ENCODE data around the gene SEZ6.

The SEZ6 gene, protein sequence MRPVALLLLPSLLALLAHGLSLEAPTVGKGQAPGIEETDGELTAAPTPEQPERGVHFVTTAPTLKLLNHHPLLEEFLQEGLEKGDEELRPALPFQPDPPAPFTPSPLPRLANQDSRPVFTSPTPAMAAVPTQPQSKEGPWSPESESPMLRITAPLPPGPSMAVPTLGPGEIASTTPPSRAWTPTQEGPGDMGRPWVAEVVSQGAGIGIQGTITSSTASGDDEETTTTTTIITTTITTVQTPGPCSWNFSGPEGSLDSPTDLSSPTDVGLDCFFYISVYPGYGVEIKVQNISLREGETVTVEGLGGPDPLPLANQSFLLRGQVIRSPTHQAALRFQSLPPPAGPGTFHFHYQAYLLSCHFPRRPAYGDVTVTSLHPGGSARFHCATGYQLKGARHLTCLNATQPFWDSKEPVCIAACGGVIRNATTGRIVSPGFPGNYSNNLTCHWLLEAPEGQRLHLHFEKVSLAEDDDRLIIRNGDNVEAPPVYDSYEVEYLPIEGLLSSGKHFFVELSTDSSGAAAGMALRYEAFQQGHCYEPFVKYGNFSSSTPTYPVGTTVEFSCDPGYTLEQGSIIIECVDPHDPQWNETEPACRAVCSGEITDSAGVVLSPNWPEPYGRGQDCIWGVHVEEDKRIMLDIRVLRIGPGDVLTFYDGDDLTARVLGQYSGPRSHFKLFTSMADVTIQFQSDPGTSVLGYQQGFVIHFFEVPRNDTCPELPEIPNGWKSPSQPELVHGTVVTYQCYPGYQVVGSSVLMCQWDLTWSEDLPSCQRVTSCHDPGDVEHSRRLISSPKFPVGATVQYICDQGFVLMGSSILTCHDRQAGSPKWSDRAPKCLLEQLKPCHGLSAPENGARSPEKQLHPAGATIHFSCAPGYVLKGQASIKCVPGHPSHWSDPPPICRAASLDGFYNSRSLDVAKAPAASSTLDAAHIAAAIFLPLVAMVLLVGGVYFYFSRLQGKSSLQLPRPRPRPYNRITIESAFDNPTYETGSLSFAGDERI

DNA sequence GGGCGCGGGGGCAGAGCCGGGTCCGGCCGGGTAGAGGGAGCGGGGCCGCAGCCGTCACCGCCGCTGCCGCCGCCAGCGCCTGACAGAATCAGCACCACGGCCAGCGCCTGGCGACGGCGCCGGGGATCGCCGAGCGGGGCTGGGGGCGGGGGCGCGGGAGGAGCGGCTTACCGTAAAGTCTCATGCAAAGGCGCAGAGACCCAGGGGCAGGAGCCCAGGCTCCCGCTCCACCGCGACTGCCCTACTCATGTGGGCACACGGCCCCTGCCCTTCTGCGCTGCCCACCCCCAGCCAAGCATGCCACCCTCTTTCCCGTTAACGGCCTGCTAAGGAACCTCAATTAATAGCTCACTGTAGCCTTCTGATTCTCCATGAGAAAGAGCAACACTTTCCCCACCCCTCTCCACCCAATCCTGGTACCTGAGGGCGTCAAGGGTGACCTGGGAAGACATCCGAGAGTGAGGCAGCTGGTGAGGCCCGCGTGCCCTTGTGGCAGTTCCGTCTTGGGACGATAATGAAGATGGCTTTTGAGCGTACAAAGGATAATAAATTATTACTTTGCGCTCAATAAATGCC lies at the start of gene SEZ6:
TSS of gene SEZ6 (minus strand) at position 98 of the 576 bp plus-strand sequence. CDS start 164 bp downstream, outside the sequence.
- DNase-seq (ENCODE audit: low spot score): peak; percentile 92

DNA sequence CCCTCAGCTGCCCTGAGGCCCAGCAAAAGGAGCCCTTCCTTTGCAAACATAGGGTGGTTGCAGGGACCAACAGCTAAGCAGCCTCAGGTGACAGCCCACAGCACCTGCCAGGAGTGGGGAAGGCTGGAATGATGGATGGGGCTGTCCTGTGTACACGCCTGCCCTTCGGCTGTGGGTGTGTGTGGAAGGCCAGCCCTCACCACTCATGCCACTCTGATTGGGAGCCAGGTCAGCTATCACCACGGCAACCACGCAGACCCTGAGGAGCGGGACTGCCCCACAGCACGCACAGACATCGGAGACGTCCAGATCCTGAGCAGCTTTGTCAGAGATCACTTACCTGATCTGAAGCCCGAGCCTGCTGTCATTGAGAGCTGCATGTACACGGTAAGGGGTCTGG lies 49.0 kb upstream of the SEZ6 start:
- DNase-seq (ENCODE audit: low spot score): no peak

DNA sequence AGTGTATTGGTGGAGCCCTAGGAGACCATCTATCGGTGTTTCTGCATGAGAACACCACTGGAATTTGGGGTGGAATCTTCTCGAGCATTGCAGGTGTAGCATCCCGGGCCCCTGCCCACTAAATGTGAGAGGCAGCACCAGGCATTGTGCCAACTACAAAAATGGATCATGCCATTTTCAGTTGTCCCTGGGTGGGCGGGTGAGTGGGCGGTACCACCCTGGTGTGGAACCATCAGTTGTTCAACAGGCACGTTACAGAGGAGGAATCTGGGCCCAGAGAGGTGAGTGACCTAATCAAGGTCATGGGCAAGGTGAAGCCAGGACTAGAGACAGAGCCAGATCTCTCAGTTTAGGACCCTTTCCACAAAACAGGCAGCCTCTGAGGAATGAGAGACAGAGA lies 45.9 kb upstream of the SEZ6 start:
- no peak for DNase-seq (ENCODE audit: low spot score)

DNA sequence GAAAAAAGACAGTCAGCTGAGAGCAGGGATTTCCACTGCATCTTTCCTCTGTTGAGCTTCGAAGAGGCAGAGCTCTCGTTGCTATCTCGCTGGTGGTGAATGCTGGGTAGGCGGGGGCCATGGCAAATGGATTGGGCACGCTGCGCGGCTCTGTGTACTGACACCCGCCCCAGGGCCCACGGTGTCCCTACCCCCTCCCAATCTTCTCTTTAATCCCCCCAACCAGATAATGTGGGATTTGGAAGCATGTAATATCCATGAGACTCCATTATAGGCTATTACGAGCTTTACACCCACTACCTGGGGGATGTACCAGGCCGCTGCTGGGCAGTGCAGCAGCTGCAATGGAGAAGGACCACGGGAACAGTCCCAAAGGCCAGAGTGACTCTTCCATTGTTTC lies 45.4 kb upstream of the SEZ6 start:
- DNase-seq (ENCODE audit: low spot score): no peak

DNA sequence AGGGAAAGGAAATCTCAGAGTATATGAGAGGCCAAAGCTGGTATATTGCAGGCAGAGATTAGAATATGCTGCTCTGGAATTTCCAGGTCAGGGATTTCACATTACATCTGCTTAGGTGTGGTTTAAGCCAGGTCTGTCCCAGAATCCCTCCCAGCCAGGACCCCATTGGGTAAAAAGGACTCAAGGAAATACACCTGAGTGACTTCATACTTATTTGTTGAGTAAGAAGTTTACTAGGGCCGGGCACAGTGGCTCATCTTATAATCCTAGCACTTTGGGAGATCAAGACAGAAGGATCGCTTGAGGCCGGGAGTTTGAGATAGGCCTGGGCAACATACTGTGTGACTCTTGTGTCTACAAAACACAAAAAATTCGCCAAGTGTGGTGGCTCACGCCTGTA lies 44.3 kb upstream of the SEZ6 start:
- no peak for DNase-seq (ENCODE audit: low spot score)

DNA sequence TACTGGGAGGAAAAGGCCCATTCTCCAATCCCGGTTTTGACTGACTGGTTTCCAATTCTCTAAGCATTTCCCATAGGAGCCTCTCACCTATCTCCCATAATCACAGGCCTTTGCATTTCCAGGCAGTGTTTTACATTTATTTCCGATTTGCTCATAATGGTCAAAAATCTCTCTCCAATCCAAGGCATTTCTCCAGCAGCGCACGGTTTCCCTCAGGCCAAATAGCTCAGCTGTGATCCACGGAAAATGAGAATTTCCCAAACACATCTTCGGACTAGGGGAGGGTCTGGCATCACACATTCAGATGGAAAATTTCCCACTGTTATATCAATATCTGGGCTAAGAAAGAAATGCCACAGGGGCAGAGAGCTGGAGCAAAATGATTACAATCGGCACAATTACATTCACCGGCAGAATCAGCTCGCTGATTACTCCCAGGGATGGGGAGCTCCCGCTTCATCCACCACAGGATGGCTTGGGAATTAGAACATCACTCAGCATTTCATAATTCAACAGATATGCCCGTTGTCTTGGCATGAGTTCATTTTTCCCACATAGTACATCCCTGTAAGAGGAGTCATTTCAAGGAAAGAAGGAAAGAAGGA lies 43.8 kb upstream of the SEZ6 start:
- no peak for DNase-seq (ENCODE audit: low spot score)

GRCh38 chr17:29048440-29049368 lies 42.9 kb upstream of the SEZ6 start:
- DNase-seq (ENCODE audit: low spot score): no peak

DNA sequence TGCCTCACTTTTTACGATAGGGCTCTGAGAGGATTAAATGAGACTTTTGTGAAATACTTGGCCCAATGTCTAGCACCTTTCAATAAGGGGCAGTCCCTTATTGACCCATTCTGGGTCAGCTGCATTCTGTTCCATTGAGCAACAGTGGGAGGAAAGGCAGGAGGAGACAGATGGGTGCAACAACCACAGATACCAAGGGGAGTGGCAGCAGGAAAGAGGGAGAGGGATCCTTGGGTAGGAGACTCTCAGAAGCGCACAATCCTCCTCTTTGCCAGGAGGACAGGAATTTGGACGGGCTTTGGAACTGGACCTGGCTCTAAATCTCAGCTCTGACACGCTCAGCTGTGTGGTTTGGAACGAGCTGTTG lies 40.6 kb upstream of the SEZ6 start:
- DNase-seq (ENCODE audit: low spot score): no peak

GRCh38 chr17:29045734-29046472 lies 40.1 kb upstream of the SEZ6 start:
- no peak for DNase-seq (ENCODE audit: low spot score)

DNA sequence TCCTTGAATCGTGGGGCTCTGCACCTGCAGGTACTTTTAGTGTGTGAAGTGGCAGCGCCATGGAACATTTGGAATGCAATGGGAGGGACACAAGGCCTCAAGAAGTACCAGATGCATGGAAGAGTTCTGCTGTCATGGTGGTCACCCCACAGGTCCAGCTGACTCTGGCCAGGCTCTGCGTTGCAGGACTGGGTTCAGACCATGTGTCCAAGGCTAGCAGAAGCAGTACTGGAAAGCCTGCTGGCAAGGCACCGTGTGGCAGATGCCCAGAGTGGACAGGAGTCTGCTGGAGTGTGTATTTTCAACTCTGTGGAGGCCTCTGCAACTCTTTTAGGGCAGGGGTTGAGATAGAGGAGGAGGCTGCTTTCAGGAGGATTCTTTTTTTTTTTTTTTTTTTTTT lies 39.2 kb upstream of the SEZ6 start:
- no peak for DNase-seq (ENCODE audit: low spot score)

DNA sequence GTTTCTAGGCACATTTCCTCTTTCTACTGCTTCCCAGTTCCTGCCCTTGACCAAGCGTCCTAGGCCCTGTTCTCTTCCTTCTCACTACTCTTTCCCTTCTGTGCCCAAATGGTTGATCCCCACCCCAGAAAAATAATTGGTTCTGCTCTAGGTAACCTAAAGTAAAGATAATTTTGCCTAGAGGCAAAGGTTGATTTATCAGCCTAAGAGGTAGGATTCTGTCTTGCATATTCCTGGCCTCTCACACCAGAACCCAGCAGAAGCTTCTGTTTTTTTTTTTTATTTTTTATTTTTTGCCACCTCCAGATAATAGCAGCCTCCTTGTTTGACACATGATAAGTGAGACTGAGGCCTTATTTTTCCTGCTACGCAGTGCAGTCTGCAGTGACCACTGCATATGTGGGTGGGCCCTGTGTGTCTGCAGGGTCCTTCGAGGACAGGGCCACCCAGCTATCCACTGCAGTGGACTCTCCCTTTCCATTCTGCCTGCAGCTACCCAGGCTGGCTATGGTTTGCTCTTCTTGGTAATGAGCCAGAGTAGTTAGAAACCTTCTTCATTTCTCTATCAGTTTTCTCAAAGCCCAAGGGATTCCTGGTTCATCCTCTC lies 37.8 kb upstream of the SEZ6 start:
- no peak for DNase-seq (ENCODE audit: low spot score)

DNA sequence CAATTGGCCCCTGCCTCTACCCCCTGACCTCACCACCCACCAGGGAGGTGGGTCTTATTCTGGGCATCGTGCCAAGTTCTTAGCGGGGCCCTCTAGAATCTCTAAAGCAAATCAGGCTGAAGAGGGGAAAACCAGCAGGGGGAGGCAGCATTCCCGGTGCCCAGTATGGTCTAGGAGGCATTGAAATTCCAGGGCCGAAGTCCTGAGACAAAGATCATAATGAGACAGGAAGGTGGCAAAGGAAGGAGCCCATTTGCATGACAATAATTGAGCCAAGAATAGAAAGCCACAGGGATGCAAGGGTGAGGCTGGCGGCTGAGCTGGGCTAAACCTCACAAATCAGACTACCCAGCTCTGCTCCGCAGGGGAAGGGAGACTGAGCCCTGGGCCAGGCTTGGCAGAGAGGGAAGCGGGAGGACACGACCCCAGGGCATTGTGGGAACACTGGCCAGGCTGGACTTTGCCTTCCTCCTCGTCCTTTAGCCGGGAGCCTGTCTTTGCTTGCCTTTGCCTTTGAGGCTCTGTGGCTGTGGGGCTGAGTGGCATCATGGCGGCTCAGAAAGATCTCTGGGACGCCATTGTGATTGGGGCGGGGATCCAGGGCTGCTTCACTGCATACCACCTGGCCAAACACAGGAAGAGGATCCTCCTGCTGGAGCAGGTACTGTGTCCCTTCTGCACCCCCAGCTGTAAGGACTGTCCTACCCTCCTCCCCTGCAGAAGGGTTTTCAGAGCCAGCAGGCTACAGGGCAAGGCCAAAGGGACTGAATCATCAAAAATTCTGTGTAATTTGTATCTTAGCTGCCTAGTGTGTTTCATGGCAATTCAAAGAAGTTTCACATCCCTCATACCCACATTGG lies 37.1 kb upstream of the SEZ6 start, which contains the start of gene PIPOX:
TSS of gene PIPOX (plus strand) at position 463 of the 860 bp plus-strand sequence. CDS start at position 548, 85 bp downstream.
- DNase-seq (ENCODE audit: low spot score): no peak

- DNase-seq (ENCODE audit: low spot score): no peak
Measured at GRCh38 chr17:29042026-29042678, 36.3 kb upstream of the SEZ6 start.

DNA sequence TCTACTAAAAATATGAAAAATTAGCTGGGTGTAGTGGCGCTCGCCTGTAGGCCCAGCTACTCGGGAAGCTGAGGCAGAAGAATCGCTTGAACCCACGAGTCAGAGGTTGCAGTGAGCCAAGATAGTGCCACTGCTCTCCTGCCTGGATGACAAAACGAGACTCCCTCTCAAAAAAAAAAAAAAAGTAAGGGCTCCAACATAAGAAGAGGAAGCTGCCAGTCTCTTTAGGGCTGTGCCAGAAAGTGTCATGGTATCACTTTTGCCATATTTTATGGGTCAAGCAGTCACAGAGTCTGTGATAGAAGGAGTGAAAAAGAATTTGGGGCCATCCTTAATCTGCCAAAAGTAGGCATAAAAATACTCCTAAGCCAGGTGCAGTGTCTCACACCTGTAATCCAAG lies 35.7 kb upstream of the SEZ6 start:
- no peak for DNase-seq (ENCODE audit: low spot score)

DNA sequence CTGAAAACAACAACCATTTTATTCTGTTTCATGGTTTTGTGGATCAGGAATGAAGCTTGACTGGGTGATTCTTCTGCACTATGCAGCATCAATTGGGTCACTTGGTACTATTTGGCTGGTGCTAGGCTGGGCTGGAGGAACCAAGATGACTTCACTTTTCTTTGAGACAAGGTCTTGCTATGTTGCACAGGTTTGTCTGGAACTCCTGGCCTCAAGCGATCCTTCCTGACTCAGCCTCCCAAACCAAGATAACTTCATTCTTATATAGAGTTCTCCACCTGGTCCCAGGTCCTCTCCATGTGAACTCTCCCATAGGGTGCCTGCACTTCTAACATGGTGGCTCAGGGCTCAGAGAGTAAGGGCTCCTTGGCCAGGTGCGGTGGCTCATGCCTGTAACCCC lies 35.3 kb upstream of the SEZ6 start:
- DNase-seq (ENCODE audit: low spot score): no peak

DNA sequence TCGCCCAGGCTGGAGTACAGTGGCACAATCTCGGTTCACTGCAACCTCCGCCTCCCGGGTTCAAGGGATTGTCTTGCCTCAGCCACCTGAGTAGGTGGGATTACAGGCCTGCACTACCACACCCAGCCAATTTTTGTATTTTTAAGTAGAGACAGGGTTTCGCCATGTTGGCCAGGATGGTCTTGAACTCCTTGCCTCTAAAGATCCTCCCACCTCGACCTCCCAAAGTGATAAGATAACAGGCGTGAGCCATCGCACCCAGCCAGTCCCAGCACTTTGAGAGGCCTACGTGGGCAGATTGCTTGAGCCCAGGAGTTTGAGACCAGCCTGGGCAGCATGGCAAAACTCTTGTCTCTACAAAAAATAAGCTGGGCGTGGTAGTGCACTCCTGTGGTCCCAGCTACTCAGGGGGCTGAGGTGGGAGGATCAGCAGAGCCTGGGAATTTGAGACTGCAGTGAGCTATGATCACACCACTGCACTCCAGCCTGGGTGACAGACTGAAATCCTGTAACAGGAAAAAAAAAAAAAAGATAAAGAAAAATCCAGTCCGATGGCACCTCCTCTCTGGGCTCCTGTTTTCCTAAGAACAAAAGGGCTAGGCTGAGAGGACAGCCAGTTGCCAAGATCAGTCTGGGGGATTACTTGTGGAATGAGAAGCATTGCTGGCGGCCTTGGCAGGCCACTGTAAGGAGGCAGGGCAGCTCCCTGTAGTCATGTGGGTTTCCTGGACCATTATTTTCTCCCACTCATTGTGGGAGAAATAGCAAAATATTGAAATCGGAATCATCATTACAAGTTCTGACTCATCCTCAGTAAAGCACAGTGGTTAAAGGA lies 34.1 kb upstream of the SEZ6 start:
- peak; percentile 76 for DNase-seq (ENCODE audit: low spot score)

DNA sequence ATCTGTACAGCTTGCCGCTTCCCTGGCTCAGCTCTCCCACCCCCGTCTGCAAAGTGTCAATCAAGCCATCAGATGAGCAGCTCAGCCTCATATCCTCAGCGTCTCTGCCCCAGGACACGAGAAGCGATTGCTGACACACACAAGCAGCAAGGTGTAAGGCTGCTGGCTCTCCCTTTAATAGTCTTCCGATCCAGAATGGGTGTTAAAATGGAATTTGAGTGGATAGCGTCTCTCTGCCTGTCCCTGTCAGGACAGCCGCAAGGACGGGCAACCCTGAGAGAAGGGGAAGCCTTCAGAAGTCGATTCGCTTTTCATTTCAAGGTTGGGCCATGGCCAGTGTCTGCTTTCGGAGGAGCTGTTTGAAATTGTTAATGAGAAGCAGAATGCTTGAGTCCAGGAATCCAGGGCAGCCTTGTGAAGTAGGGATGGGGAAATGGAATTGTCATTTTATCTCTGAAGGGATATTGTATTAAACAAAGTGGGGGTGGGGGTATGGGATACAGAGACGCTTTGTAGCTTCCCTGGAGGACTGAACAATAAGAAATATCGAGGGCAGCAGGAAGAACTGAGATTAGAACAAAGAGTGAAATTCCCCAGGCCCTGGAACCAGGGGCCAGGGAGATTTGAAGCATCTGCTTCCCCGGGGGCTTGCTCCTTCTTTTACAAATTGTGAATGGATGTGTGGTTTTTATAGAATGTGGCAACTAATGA lies 32.4 kb upstream of the SEZ6 start:
- DNase-seq (ENCODE audit: low spot score): no peak
